ENCODE data around the gene JAZF1. TPM values are rescaled to one million over a fixed set of nuclear protein-coding genes. Genes with fewer than 3 reads are reported as not detected.

Gene JAZF1
- total and polyA plus RNA-seq, 2 experiments from 2014 or later = 13.8 to 19.6 TPM

DNA sequence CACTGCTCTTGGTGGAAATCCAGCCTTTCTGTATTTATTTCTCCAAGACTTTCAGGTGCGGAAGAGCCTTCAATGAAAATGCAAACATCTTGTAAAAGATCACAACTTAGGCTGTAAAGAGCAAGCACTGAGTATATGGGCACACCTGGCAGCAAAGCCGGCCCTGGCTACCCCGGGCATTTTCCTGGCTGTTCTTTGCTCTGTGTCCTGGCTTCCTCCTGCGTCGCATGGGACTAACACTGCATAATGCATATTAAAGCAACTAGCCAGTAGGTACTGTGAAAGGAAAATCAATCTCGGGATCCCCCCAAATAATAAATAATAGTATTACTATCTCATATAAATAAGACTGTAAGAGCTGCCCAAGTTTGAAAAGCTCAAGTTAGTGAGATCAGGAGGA is 9.9 kb downstream of the JAZF1 start:
- DNase-seq = no peak
- no peak overlapping the region for H3K9ac ChIP-seq
- peaks cover 89% of the 10 kb centered on the region for H3K79me2 ChIP-seq (ENCODE audit: insufficient read depth)
- H3K9me3 ChIP-seq (ENCODE audit: low read depth) = no peaks in the 10 kb centered on the region
- peaks cover 39% of the 10 kb centered on the region for H3K4me1 ChIP-seq (ENCODE audit: insufficient read depth)
- in situ Hi-C loops (cut with MboI) = no loop called here
- TF ChIP-seq EZH2phosphoT487 (IDR thresholded peaks at IDR 0.05; ENCODE audit: insufficient read depth, low read depth) = no peak
- no peak for TF ChIP-seq EZH2 (IDR thresholded peaks at IDR 0.05; ENCODE audit: insufficient read depth, poor library complexity, severe bottlenecking)
- no peaks in the 10 kb centered on the region for H3K9me2 ChIP-seq (ENCODE audit: insufficient read depth)
- no peak overlapping the region for H3K4me2 ChIP-seq (ENCODE audit: unreplicated experiment)
- no peak overlapping the region for H3K27ac ChIP-seq
- H3K4me3 ChIP-seq = no peak overlapping the region
- no peak overlapping the region for H2AFZ ChIP-seq
- whole genome bisulfite sequencing, 2 experiments (ENCODE audit: low coverage in 1 of 2, low lambda C conversion rate in 2 of 2, missing lambda C conversion rate in 2 of 2) = 98 to 99% methylated on average over 6 of the region's 6 CpGs
- H4K20me1 ChIP-seq (ENCODE audit: insufficient read depth) = no peaks in the 10 kb centered on the region
- no peaks in the 10 kb centered on the region for H3K36me3 ChIP-seq (ENCODE audit: low read depth)
- peaks cover 32% of the 10 kb centered on the region for H3F3A ChIP-seq (ENCODE audit: insufficient read depth)
- H3K27me3 ChIP-seq (replicated peaks; ENCODE audit: insufficient read depth) = no peaks in the 10 kb centered on the region

DNA sequence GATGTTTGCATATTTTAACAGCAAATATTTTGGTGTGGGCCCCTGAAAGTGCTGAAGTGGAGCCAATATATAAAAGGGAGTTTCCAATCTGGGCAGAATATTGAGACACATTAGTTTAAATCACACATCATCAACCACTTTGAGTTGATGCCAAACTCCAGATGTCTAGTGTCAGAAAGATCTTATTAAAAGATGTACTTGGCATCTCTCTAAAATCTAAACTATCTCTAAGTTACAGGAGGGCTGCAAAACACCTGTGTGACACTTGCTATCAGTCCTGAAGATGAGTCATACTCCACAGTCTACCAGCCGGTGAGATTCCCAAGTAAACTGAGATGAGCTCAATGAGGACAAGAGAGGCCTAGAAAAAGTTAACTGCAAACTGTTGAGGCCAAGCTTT is 11.4 kb downstream of the JAZF1 start:
- peaks cover 44% of the 10 kb centered on the region for H3K4me1 ChIP-seq (ENCODE audit: insufficient read depth)
- no peaks in the 10 kb centered on the region for H3K27me3 ChIP-seq (replicated peaks; ENCODE audit: insufficient read depth)
- in situ Hi-C loops (cut with MboI) = no loop called here
- 10 to 13% methylated on average over 1 of the region's 1 CpG for WGBS, 2 experiments (ENCODE audit: low coverage in 1 of 2, low lambda C conversion rate in 2 of 2, missing lambda C conversion rate in 2 of 2)
- H3K9ac ChIP-seq = no peak overlapping the region
- H3K4me2 ChIP-seq (ENCODE audit: unreplicated experiment) = no peak overlapping the region
- TF ChIP-seq EZH2 (IDR thresholded peaks at IDR 0.05; ENCODE audit: insufficient read depth, poor library complexity, severe bottlenecking) = no peak
- no peak for TF ChIP-seq EZH2phosphoT487 (IDR thresholded peaks at IDR 0.05; ENCODE audit: insufficient read depth, low read depth)
- no peaks in the 10 kb centered on the region for H3K9me3 ChIP-seq (ENCODE audit: low read depth)
- peaks cover 86% of the 10 kb centered on the region for H3K79me2 ChIP-seq (ENCODE audit: insufficient read depth)
- no peak overlapping the region for H3K27ac ChIP-seq
- no peaks in the 10 kb centered on the region for H3K36me3 ChIP-seq (ENCODE audit: low read depth)
- peak; percentile 23 for DNase-seq
- H4K20me1 ChIP-seq (ENCODE audit: insufficient read depth) = no peaks in the 10 kb centered on the region
- peaks cover 42% of the 10 kb centered on the region for H3F3A ChIP-seq (ENCODE audit: insufficient read depth)
- no peak overlapping the region for H2AFZ ChIP-seq
- no peak overlapping the region for H3K4me3 ChIP-seq
- no peaks in the 10 kb centered on the region for H3K9me2 ChIP-seq (ENCODE audit: insufficient read depth)

DNA sequence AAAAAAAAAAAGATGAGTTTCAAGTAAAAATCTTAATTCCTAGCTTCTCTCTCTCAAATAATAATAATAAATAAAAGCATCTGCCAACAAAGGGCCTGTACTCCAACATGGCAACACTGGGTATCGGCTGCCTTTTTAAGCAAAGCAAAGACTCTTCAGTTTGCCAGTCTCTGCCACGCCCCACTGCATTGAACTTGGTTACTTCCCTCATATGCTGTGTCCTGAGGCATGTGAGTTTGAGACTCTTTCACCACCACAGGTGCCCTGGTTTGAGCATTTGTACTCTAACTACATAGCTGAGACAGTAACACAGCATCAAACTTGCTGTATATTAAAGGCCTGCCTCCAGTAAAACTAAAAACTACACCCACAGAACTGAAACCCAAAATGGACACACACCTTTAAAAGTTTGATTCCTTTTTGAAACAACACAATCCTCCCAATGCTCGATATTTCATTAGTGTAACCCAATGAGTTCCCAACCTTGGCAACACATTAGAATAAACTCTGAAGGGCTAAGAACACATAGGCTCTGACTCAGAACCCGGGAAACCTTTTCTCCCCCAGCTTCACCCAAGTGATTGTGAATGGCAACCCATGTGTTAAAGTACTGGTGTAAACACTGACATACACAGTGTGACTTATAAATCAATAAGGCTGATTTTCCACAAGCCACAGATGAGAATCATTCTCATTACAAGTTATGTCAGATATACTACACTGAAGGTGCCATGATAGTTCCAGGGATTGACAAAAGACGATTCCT is 12.0 kb downstream of the JAZF1 start:
- no peak for TF ChIP-seq EZH2 (IDR thresholded peaks at IDR 0.05; ENCODE audit: insufficient read depth, poor library complexity, severe bottlenecking)
- TF ChIP-seq EZH2phosphoT487 (IDR thresholded peaks at IDR 0.05; ENCODE audit: insufficient read depth, low read depth) = no peak
- Histone ChIP-seq H3K9ac (no peak overlapping the region), H3K27ac (no peak overlapping the region), H4K20me1 (ENCODE audit: insufficient read depth) (no peaks in the 10 kb centered on the region), H3F3A (ENCODE audit: insufficient read depth) (peaks cover 46% of the 10 kb centered on the region), H3K4me1 (ENCODE audit: insufficient read depth) (peaks cover 48% of the 10 kb centered on the region), H3K27me3 (replicated peaks; ENCODE audit: insufficient read depth) (no peaks in the 10 kb centered on the region), H3K9me3 (ENCODE audit: low read depth) (no peaks in the 10 kb centered on the region), H3K9me2 (ENCODE audit: insufficient read depth) (no peaks in the 10 kb centered on the region), H2AFZ (no peak overlapping the region), H3K36me3 (ENCODE audit: low read depth) (no peaks in the 10 kb centered on the region), H3K79me2 (ENCODE audit: insufficient read depth) (peaks cover 86% of the 10 kb centered on the region), H3K4me3 (no peak overlapping the region), H3K4me2 (ENCODE audit: unreplicated experiment) (no peak overlapping the region)
- DNase-seq = peak; percentile 48
- WGBS, 2 experiments (ENCODE audit: low coverage in 1 of 2, low lambda C conversion rate in 2 of 2, missing lambda C conversion rate in 2 of 2) = 38 to 41% methylated on average over 5 of the region's 5 CpGs
- in situ Hi-C loops (cut with MboI) = no loop called here

DNA sequence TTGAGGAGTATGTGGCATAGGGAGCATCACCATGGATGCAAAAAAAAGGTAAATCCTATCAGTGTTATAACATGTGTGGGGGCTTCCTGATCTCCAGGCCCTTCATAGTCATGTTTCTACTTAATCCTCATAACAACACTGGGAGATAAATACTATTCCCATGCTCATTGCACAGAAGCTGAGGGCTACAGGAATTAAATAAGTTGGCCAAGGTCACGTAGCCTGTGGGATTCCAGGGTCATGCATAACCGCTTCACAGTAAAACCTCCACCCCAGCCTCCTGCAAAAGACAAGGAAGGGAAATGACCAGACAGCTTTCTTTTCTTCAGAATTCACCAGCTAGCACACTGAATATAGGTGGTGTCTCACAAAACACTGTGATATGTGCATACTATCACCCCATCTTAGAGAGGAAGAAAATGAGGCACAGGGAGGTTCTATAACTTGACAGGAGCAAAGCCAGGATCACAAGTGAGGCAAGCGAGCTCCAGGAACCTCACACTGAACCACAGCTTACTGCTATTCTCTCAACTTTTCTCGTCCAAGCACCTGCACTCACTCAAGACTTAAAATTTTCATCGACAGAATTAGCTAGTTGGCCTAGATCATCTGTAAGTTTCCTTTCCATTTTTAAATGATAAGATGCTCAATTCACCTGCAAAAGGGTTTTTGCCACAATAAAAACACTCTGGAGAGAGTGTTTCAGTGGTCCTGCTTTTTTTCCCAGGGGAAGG is 13.4 kb downstream of the JAZF1 start:
- Histone ChIP-seq H3K4me3 (peak overlapping the region; percentile 51), H2AFZ (no peak overlapping the region), H3K9me2 (ENCODE audit: insufficient read depth) (no peaks in the 10 kb centered on the region), H3K4me1 (ENCODE audit: insufficient read depth) (peaks cover 48% of the 10 kb centered on the region), H3K79me2 (ENCODE audit: insufficient read depth) (peaks cover 86% of the 10 kb centered on the region), H4K20me1 (ENCODE audit: insufficient read depth) (no peaks in the 10 kb centered on the region), H3K4me2 (ENCODE audit: unreplicated experiment) (peak overlapping the region; percentile 84), H3K36me3 (ENCODE audit: low read depth) (no peaks in the 10 kb centered on the region), H3F3A (ENCODE audit: insufficient read depth) (peaks cover 46% of the 10 kb centered on the region), H3K9ac (peak overlapping the region; percentile 69), H3K27me3 (replicated peaks; ENCODE audit: insufficient read depth) (no peaks in the 10 kb centered on the region), H3K27ac (peak overlapping the region; percentile 90), H3K9me3 (ENCODE audit: low read depth) (no peaks in the 10 kb centered on the region)
- no peak for TF ChIP-seq EZH2 (IDR thresholded peaks at IDR 0.05; ENCODE audit: insufficient read depth, poor library complexity, severe bottlenecking)
- TF ChIP-seq EZH2phosphoT487 (IDR thresholded peaks at IDR 0.05; ENCODE audit: insufficient read depth, low read depth) = no peak
- in situ Hi-C loops (cut with MboI) = no loop called here
- DNase-seq = no peak
- WGBS, 2 experiments (ENCODE audit: low coverage in 1 of 2, low lambda C conversion rate in 2 of 2, missing lambda C conversion rate in 2 of 2) = 80% methylated on average over 5 of the region's 5 CpGs

Data from GM23248 (cell line).